ENCODE measurements around the gene VWA5B2. TPM values are rescaled to one million over a fixed set of nuclear protein-coding genes. Genes with fewer than 3 reads are reported as not detected.
A peak's percentile ranks its signal among the peaks of the same experiment; 100 is the strongest.

The VWA5B2 gene
- total RNA-seq (0.04 TPM), polyA plus RNA-seq (ENCODE audit: insufficient read depth in 1 of 8, insufficient read length in 8 of 8, low replicate concordance in 1 of 8) (1 to 10 TPM in 1 of 8 donors, under 1 TPM in 7; 0.23 to 1.2 (median 0.42) TPM)
- long read RNA-seq, donor 1, result 0 reads
- long read RNA-seq, donor 2, result 0 reads
- long read RNA-seq, donor 3, result 0 reads
- long read RNA-seq, donor 4, result 0 reads
- long read RNA-seq, donor 5, result 0 reads
- long read RNA-seq, donor 6, partial matches to known transcripts, result 19 of 24 reads
- long read RNA-seq, donor 6, other reads (novel, unspliced or antisense), result 5 of 24 reads
- long read RNA-seq, donor 7, partial matches to known transcripts, result 10 of 15 reads
- long read RNA-seq, donor 7, other reads (novel, unspliced or antisense), result 5 of 15 reads
- long read RNA-seq, donor 8, partial matches to known transcripts, result 8 of 13 reads
- long read RNA-seq, donor 8, other reads (novel, unspliced or antisense), result 5 of 13 reads
- long read RNA-seq, donor 9, partial matches to known transcripts, result 36 of 36 reads
- long read RNA-seq, donor 9, other reads (novel, unspliced or antisense), result 0 of 36 reads
- long read RNA-seq, donor 10, result 0 reads
- long read RNA-seq, donor 11, partial matches to known transcripts, result 6 of 12 reads
- long read RNA-seq, donor 11, other reads (novel, unspliced or antisense), result 6 of 12 reads

DNA sequence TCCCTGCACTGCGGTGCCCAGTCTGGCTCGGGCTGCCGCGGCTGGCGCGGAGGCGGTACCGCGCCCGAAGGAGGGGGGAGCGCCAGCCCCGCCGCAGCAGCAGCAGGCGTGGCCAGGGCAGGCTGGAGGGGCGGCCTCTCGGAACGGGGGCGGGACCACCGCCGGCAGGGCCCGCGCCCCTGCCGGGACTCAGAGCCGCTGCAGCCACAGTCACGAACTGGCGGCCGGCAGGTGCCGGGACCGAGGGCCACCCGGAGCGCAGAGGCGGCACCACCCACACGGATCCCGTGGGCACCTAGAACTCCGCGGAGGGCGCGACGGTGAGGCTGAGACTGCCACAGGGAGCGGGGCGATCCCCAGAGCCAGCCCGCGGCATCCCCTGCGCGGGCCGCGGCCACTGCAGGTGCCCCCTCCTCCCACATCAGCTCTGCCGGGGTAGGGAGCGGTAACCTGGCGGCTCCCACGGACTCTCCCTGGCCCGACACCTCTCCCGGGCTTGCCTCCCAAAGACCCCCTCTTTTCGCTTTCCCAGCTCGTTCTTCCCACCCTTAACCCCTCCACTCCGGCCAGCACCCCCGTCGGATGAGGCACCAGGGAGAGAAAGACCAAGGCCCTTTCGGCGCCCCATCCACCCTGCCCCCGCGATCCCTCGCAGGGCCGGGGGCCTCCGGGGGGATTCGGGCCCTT lies at the start of gene VWA5B2:
Gene VWA5B2, plus strand, starts transcription at position 192 of the 687 bp plus-strand sequence. CDS start 944 bp downstream, outside the sequence.
- peaks cover 76% of the 10 kb centered on the region for H3K27me3 ChIP-seq (ENCODE audit: control insufficient read depth, insufficient read depth, low read length)
- peak; percentile 57 for DNase-seq
- H3K36me3 ChIP-seq (ENCODE audit: control insufficient read depth, insufficient read depth, low read length), result no peaks in the 10 kb centered on the region
- WGBS (ENCODE audit: insufficient coverage), result under 1% methylated on average over 66 of the region's 66 CpGs
- H3K4me3 ChIP-seq (ENCODE audit: low read length), result peak within 1 kb of the TSS; percentile 32
- no peak within 1 kb of the TSS for H3K27ac ChIP-seq (ENCODE audit: low read length)
- H3K9me3 ChIP-seq (replicated peaks; ENCODE audit: control insufficient read depth, low read depth, low read length), result no peaks in the 10 kb centered on the region
- H3K4me1 ChIP-seq (ENCODE audit: control insufficient read depth, insufficient read depth, low read length), result peaks cover 15% of the 10 kb centered on the region

DNA sequence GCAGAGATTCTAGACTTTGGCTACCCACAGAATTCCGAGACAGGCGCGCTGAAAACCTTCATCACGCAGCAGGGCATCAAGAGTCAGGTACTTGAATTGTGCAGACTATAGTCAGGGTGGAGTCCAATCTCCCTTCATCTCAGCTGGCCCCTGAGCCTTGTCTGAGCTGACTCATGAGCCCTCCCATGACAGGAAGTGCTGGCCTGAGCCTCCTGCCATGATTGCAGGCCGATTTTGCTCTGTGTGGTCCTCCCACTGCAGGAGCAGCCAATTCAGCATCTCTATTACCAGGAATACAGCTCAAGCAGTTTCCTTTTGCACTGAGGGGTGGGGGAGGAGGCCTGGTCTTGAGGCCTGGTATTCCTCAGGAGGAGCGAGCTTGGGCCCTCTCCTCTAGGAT lies 49.2 kb upstream of the VWA5B2 start:
- no peak overlapping the region for H3K27ac ChIP-seq (ENCODE audit: low read length)
- H3K4me1 ChIP-seq (ENCODE audit: control insufficient read depth, insufficient read depth, low read length), result peaks cover 30% of the 10 kb centered on the region
- H3K4me3 ChIP-seq (ENCODE audit: low read length), result no peak overlapping the region
- no peaks in the 10 kb centered on the region for H3K9me3 ChIP-seq (replicated peaks; ENCODE audit: control insufficient read depth, low read depth, low read length)
- H3K27me3 ChIP-seq (ENCODE audit: control insufficient read depth, insufficient read depth, low read length), result no peaks in the 10 kb centered on the region
- DNase-seq, result no peak
- H3K36me3 ChIP-seq (ENCODE audit: control insufficient read depth, insufficient read depth, low read length), result peaks cover 77% of the 10 kb centered on the region
- WGBS (ENCODE audit: insufficient coverage), result 80% methylated on average over 1 of the region's 6 CpGs

DNA sequence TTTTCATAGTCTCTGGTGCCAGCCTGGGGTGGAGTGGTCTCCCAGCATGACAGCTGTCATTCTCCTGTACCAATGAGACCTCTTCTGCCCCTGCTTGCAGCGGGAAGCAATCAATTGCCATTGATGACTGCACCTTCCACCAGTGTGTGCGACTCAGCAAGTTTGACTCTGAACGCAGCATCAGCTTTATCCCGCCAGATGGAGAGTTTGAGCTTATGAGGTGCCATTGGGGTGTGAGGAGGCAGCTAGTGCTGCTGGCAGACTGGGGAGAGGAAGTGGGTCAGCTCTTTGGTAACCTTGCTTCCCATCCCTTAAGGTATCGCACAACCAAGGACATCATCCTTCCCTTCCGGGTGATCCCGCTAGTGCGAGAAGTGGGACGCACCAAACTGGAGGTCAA lies 47.8 kb upstream of the VWA5B2 start:
- Histone ChIP-seq H3K27me3 (ENCODE audit: control insufficient read depth, insufficient read depth, low read length) (no peaks in the 10 kb centered on the region), H3K36me3 (ENCODE audit: control insufficient read depth, insufficient read depth, low read length) (peaks cover 77% of the 10 kb centered on the region), H3K4me1 (ENCODE audit: control insufficient read depth, insufficient read depth, low read length) (peaks cover 21% of the 10 kb centered on the region), H3K27ac (ENCODE audit: low read length) (no peak overlapping the region), H3K9me3 (replicated peaks; ENCODE audit: control insufficient read depth, low read depth, low read length) (no peaks in the 10 kb centered on the region), H3K4me3 (ENCODE audit: low read length) (no peak overlapping the region)
- DNase-seq, result no peak
- 95% methylated on average over 4 of the region's 9 CpGs for whole genome bisulfite sequencing (ENCODE audit: insufficient coverage)

DNA sequence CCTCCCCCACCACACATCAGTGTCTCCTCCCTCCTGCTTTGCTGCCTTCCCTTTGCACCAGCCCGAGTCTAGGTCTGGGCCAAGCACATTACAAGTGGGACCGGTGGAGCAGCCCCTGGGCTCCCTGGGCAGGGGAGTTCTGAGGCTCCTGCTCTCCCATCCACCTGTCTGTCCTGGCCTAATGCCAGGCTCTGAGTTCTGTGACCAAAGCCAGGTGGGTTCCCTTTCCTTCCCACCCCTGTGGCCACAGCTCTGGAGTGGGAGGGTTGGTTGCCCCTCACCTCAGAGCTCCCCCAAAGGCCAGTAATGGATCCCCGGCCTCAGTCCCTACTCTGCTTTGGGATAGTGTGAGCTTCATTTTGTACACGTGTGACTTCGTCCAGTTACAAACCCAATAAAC lies 45.7 kb upstream of the VWA5B2 start:
- Histone ChIP-seq H3K4me1 (ENCODE audit: control insufficient read depth, insufficient read depth, low read length) (peaks cover 14% of the 10 kb centered on the region), H3K27me3 (ENCODE audit: control insufficient read depth, insufficient read depth, low read length) (no peaks in the 10 kb centered on the region), H3K36me3 (ENCODE audit: control insufficient read depth, insufficient read depth, low read length) (peaks cover 73% of the 10 kb centered on the region), H3K9me3 (replicated peaks; ENCODE audit: control insufficient read depth, low read depth, low read length) (no peaks in the 10 kb centered on the region), H3K27ac (ENCODE audit: low read length) (no peak overlapping the region), H3K4me3 (ENCODE audit: low read length) (no peak overlapping the region)
- no peak for DNase-seq
- WGBS (ENCODE audit: insufficient coverage), result 60% methylated on average over 1 of the region's 5 CpGs

DNA sequence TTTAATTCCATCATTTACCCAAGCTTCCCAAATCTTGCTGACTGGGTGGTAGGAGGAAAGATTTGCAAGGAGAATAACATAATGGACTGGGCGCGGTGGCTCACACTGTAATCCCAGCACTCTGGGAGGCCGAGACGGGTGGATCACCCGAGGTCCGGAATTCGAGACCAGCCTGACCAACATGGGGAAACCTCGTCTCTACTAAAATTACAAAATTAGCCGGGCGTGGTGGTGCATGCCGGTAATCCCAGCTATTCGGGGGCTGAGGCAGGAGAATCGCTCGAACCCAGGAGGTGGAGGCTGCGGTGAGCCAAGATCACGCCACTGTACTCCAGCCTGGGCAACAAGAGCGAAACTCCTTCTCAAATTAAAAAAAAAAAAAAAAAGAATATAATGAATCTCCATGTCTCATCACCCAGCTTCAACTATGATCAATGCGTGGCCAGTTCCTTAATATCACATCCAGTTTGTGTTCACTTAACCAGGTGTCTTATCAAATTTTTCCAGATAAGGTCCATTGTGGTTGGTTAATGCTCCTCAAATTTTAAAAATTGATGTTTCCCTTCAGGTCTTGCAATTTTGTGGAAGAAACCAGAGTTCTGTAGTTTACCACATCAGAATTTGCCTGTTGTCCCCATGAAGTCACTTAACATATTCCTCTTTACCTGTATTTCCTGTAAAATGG lies 44.7 kb upstream of the VWA5B2 start:
- Histone ChIP-seq H3K4me3 (ENCODE audit: low read length) (no peak overlapping the region), H3K4me1 (ENCODE audit: control insufficient read depth, insufficient read depth, low read length) (peaks cover 14% of the 10 kb centered on the region), H3K27ac (ENCODE audit: low read length) (peak overlapping the region; percentile 76), H3K9me3 (replicated peaks; ENCODE audit: control insufficient read depth, low read depth, low read length) (no peaks in the 10 kb centered on the region), H3K36me3 (ENCODE audit: control insufficient read depth, insufficient read depth, low read length) (peaks cover 73% of the 10 kb centered on the region), H3K27me3 (ENCODE audit: control insufficient read depth, insufficient read depth, low read length) (no peaks in the 10 kb centered on the region)
- no peak for DNase-seq
- 96% methylated on average over 5 of the region's 18 CpGs for WGBS (ENCODE audit: insufficient coverage)

DNA sequence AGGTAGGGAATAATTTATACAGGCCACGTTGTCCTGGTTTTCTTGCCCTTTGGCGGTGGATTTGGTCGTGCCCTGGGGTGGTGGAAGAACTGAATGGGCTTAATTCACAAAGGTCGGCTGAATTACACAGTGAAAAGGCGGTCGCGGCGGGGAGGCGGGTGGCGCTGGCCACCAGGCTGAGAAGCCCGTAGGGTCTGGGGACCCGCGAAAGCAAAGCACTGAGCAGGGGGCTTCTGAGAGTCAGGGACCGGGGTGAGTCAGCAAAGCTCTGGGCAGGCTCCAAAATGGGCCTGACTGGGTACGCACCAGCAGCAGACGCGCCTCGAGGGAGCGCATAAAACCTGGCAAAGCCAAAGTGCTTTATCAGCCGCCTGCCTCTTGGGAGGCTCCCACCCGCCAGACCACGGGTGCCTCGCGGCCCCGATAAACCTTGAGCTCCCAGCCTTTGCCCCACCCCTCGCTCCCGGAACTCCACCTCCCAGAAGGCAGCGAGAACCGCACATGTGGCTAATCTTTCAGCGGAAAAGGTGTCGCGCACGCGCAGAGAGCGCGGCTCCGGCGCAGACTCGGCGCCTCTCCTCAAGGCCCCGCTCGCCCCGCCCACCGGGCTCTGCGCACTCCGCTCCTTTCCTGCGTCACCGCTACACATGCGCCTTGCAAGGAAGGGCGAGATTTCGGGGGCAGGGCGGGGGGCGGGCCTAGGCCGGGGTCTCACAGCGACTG lies 43.8 kb upstream of the VWA5B2 start:
- Histone ChIP-seq H3K36me3 (ENCODE audit: control insufficient read depth, insufficient read depth, low read length) (peaks cover 70% of the 10 kb centered on the region), H3K27me3 (ENCODE audit: control insufficient read depth, insufficient read depth, low read length) (no peaks in the 10 kb centered on the region), H3K4me1 (ENCODE audit: control insufficient read depth, insufficient read depth, low read length) (peaks cover 14% of the 10 kb centered on the region), H3K9me3 (replicated peaks; ENCODE audit: control insufficient read depth, low read depth, low read length) (no peaks in the 10 kb centered on the region), H3K4me3 (ENCODE audit: low read length) (peak overlapping the region; percentile 92), H3K27ac (ENCODE audit: low read length) (peak overlapping the region; percentile 76)
- DNase-seq, result peak; percentile 100
- WGBS (ENCODE audit: insufficient coverage), result 1% methylated on average over 54 of the region's 55 CpGs

DNA sequence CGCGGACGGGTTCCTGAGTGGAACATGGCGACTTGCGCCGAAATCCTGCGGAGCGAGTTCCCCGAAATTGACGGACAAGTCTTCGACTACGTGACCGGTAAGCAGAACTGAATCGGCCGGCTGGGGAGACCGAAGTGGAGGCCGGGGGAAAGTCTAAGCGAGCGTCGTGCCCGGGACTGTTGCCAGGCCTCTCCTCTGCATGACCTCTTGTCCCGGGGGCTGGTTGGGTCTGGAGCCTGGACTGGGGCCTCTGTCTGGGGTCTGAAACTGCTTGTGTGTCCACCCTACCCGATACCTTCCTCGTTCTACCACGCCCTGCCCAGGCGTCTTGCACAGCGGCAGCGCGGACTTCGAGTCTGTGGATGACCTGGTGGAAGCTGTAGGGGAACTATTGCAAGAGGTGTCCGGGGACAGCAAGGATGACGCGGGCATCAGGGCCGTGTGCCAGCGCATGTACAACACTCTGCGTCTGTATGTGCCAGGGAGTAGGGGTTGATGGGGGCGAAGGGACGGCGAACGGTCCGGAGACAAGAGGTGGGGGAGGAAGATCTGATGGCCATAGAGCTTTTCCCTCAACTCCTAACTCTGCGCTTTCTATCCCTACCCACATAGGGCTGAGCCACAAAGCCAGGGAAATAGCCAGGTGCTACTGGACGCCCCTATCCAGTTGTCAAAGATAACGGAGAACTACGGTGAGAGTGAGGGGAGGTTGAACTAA lies 43.0 kb upstream of the VWA5B2 start, which contains the start of gene ABCF3:
Gene ABCF3, plus strand, starts transcription at position 16 of the 718 bp plus-strand sequence. Its CDS starts 9 bp downstream, at position 25.
- DNase-seq, result no peak
- H3K9me3 ChIP-seq (replicated peaks; ENCODE audit: control insufficient read depth, low read depth, low read length), result no peaks in the 10 kb centered on the region
- peaks cover 69% of the 10 kb centered on the region for H3K36me3 ChIP-seq (ENCODE audit: control insufficient read depth, insufficient read depth, low read length)
- H3K4me3 ChIP-seq (ENCODE audit: low read length), result peak within 1 kb of the TSS; percentile 92
- H3K4me1 ChIP-seq (ENCODE audit: control insufficient read depth, insufficient read depth, low read length), result peaks cover 14% of the 10 kb centered on the region
- WGBS (ENCODE audit: insufficient coverage), result 0% methylated on average over 25 of the region's 45 CpGs
- no peaks in the 10 kb centered on the region for H3K27me3 ChIP-seq (ENCODE audit: control insufficient read depth, insufficient read depth, low read length)
- peak within 1 kb of the TSS; percentile 76 for H3K27ac ChIP-seq (ENCODE audit: low read length)

DNA sequence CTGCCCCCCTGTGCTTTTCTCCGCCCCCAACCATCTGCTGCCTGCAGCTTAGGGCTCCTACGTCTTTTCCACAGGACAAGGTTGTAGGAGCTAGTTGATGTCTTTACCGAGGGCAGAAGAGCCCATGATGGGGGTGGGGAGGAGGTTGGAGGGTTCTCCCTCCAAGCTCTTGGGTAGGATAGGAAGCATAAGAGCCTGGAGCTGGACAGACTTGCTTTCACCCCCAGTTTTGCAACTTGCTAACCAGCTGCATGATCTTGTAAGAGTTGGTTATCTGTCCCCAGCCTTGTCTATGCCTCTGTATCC lies 42.5 kb upstream of the VWA5B2 start:
- Histone ChIP-seq H3K4me3 (ENCODE audit: low read length) (peak overlapping the region; percentile 92), H3K36me3 (ENCODE audit: control insufficient read depth, insufficient read depth, low read length) (peaks cover 69% of the 10 kb centered on the region), H3K27ac (ENCODE audit: low read length) (no peak overlapping the region), H3K4me1 (ENCODE audit: control insufficient read depth, insufficient read depth, low read length) (peaks cover 14% of the 10 kb centered on the region), H3K9me3 (replicated peaks; ENCODE audit: control insufficient read depth, low read depth, low read length) (no peaks in the 10 kb centered on the region), H3K27me3 (ENCODE audit: control insufficient read depth, insufficient read depth, low read length) (no peaks in the 10 kb centered on the region)
- no peak for DNase-seq
- 0% methylated on average over 1 of the region's 3 CpGs for WGBS (ENCODE audit: insufficient coverage)

DNA sequence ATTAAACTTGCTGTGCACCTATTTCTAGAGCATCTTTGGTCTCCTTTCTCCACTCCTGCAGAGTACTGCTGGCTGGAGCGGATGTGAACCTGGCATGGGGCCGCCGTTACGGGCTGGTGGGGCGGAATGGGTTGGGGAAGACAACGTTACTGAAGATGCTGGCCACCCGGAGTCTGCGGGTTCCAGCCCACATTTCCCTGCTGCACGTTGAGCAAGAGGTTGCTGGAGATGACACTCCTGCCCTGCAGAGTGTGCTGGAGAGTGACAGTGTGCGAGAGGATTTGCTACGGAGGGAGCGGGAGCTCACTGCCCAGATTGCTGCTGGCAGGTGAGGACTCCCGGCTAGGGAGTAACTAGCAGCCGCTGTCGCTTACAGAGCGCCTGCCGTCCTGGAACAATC lies 41.3 kb upstream of the VWA5B2 start:
- Histone ChIP-seq H3K27ac (ENCODE audit: low read length) (no peak overlapping the region), H3K4me1 (ENCODE audit: control insufficient read depth, insufficient read depth, low read length) (peaks cover 14% of the 10 kb centered on the region), H3K36me3 (ENCODE audit: control insufficient read depth, insufficient read depth, low read length) (peaks cover 68% of the 10 kb centered on the region), H3K27me3 (ENCODE audit: control insufficient read depth, insufficient read depth, low read length) (no peaks in the 10 kb centered on the region), H3K4me3 (ENCODE audit: low read length) (no peak overlapping the region), H3K9me3 (replicated peaks; ENCODE audit: control insufficient read depth, low read depth, low read length) (no peaks in the 10 kb centered on the region)
- WGBS (ENCODE audit: insufficient coverage), result 90% methylated on average over 16 of the region's 17 CpGs
- no peak for DNase-seq

Measured in muscle of leg (tissue), 16 donors.